ENCODE measurements around the gene RELL1. TPM values are rescaled to one million over a fixed set of nuclear protein-coding genes. Genes with fewer than 3 reads are reported as not detected.
"Not testable (repeated sequence)": the region's sequence is repeated elsewhere in the genome, so short reads cannot be mapped to it uniquely, and the experiment has no call there.

The RELL1 gene
- total and polyA plus RNA-seq, 4 donors: 1.8 to 47.4 (median 20.6) TPM

- TF ChIP-seq CTCF (IDR thresholded peaks at IDR 0.05; ENCODE audit: control extremely low read depth, extremely low read depth): no peak
- Histone ChIP-seq H3K9me3 (ENCODE audit: control insufficient read depth in 4 of 4, insufficient read depth in 3 of 4, low read length in 3 of 4) (no peaks in the 10 kb centered on the region), H3K4me3 (no peak overlapping the region), H3K27ac (ENCODE audit: low read depth in 1 of 2, low read length in 1 of 2) (no peak overlapping the region), H3K4me1 (ENCODE audit: control insufficient read depth in 5 of 5, insufficient read depth in 5 of 5, low read length in 5 of 5) (peaks cover 8 to 32% (median 16%) of the 10 kb centered on the region in 5 donors), H3K27me3 (ENCODE audit: control insufficient read depth in 3 of 3, insufficient read depth in 3 of 3, low read length in 2 of 3) (no peaks in the 10 kb centered on the region), H3K36me3 (ENCODE audit: control insufficient read depth in 4 of 4, insufficient read depth in 4 of 4, low read length in 4 of 4) (no peaks in the 10 kb centered on the region), H3K9ac (ENCODE audit: insufficient read depth in 1 of 2, low read length in 2 of 2) (no peak overlapping the region)
- ATAC-seq (ENCODE audit: insufficient read depth, low FRiP score) (no peak), DNase-seq (no peak)
- 50 to 67% methylated on average over 2 of the region's 2 CpGs for WGBS, 2 donors
Measured at GRCh38 chr4:37671072-37671471, 15.1 kb downstream of the RELL1 start.

- DNase-seq: no peak
- no peak for TF ChIP-seq CTCF (IDR thresholded peaks at IDR 0.05; ENCODE audit: control extremely low read depth, extremely low read depth)
- H3K27ac ChIP-seq (ENCODE audit: low read depth in 1 of 2, low read length in 1 of 2): no peak overlapping the region
Measured at GRCh38 chr4:37670249-37670648, 15.9 kb downstream of the RELL1 start.

GRCh38 chr4:37669124-37669523, 17.1 kb downstream of the RELL1 start:
- H3K9ac ChIP-seq (ENCODE audit: insufficient read depth in 1 of 2, low read length in 2 of 2); H3K36me3 ChIP-seq (ENCODE audit: control insufficient read depth in 4 of 4, insufficient read depth in 4 of 4, low read length in 4 of 4); H3K27me3 ChIP-seq (ENCODE audit: control insufficient read depth in 3 of 3, insufficient read depth in 3 of 3, low read length in 2 of 3); DNase-seq; ATAC-seq (ENCODE audit: insufficient read depth, low FRiP score); H3K9me3 ChIP-seq (ENCODE audit: control insufficient read depth in 4 of 4, insufficient read depth in 3 of 4, low read length in 3 of 4); H3K4me3 ChIP-seq; H3K27ac ChIP-seq (ENCODE audit: low read depth in 1 of 2, low read length in 1 of 2): not testable (repeated sequence)
- whole genome bisulfite sequencing, 2 donors: 95 to 100% methylated on average over 4 to 21 of the region's 26 CpGs
- peaks cover 13 to 30% (median 17%) of the 10 kb centered on the region in 5 donors for H3K4me1 ChIP-seq (ENCODE audit: control insufficient read depth in 5 of 5, insufficient read depth in 5 of 5, low read length in 5 of 5)

More at GRCh38 chr4:37670249-37670648, 15.9 kb downstream of the RELL1 start:
- H3K4me3 ChIP-seq: no peak overlapping the region
- 99 to 100% methylated on average over 1 of the region's 1 CpG for WGBS, 2 donors
- no peaks in the 10 kb centered on the region for H3K27me3 ChIP-seq (ENCODE audit: control insufficient read depth in 3 of 3, insufficient read depth in 3 of 3, low read length in 2 of 3)
- no peak overlapping the region for H3K9ac ChIP-seq (ENCODE audit: insufficient read depth in 1 of 2, low read length in 2 of 2)
- H3K9me3 ChIP-seq (ENCODE audit: control insufficient read depth in 4 of 4, insufficient read depth in 3 of 4, low read length in 3 of 4): no peaks in the 10 kb centered on the region
- no peaks in the 10 kb centered on the region for H3K36me3 ChIP-seq (ENCODE audit: control insufficient read depth in 4 of 4, insufficient read depth in 4 of 4, low read length in 4 of 4)
- H3K4me1 ChIP-seq (ENCODE audit: control insufficient read depth in 5 of 5, insufficient read depth in 5 of 5, low read length in 5 of 5): peaks cover 12 to 33% (median 18%) of the 10 kb centered on the region in 5 donors
- no peak for ATAC-seq (ENCODE audit: insufficient read depth, low FRiP score)

GRCh38 chr4:37667197-37668100, 18.7 kb downstream of the RELL1 start:
- no peak for DNase-seq
- H3K27ac ChIP-seq (ENCODE audit: low read depth in 1 of 2, low read length in 1 of 2): peak overlapping the region in 1 of 2 donors; percentile 85
- ATAC-seq (ENCODE audit: insufficient read depth, low FRiP score): no peak
- H3K36me3 ChIP-seq (ENCODE audit: control insufficient read depth in 4 of 4, insufficient read depth in 4 of 4, low read length in 4 of 4): no peaks in the 10 kb centered on the region
- 82 to 88% methylated on average over 2 of the region's 2 CpGs for WGBS, 2 donors
- H3K9me3 ChIP-seq (ENCODE audit: control insufficient read depth in 4 of 4, insufficient read depth in 3 of 4, low read length in 3 of 4): no peaks in the 10 kb centered on the region
- no peak overlapping the region for H3K4me3 ChIP-seq
- H3K9ac ChIP-seq (ENCODE audit: insufficient read depth in 1 of 2, low read length in 2 of 2): no peak overlapping the region
- H3K27me3 ChIP-seq (ENCODE audit: control insufficient read depth in 3 of 3, insufficient read depth in 3 of 3, low read length in 2 of 3): no peaks in the 10 kb centered on the region
- peaks cover 10 to 43% (median 14%) of the 10 kb centered on the region in 5 donors for H3K4me1 ChIP-seq (ENCODE audit: control insufficient read depth in 5 of 5, insufficient read depth in 5 of 5, low read length in 5 of 5)
- TF ChIP-seq CTCF (IDR thresholded peaks at IDR 0.05; ENCODE audit: control extremely low read depth, extremely low read depth): no peak

Data from lung (tissue), 12 donors.